ENCODE measurements around the gene GRIFIN.
"Not testable (repeated sequence)": the region's sequence is repeated elsewhere in the genome, so short reads cannot be mapped to it uniquely, and the experiment has no call there.

GRIFIN gene

GRCh38 chr7:2471022-2471329, 5.2 kb downstream of the GRIFIN start:
- Histone ChIP-seq H3K27me3 (ENCODE audit: control insufficient read depth, low read length) (peaks cover 9% of the 10 kb centered on the region; the same call in 1 of the 2 replicates), H3K36me3 (ENCODE audit: control insufficient read depth, low read length) (no peaks in the 10 kb centered on the region), H4K20me1 (ENCODE audit: control insufficient read depth, insufficient read depth, low read depth, low read length) (no peaks in the 10 kb centered on the region), H3K4me3 (ENCODE audit: low read length) (no peak overlapping the region), H3F3A (ENCODE audit: control insufficient read depth, insufficient read depth) (no peaks in the 10 kb centered on the region), H3K4me1 (ENCODE audit: control insufficient read depth, low read length) (peaks cover 7% of the 10 kb centered on the region), H3K4me2 (ENCODE audit: low read length) (no peak overlapping the region), H3K27ac (ENCODE audit: low read depth, low read length) (no peak overlapping the region), H3K9me2 (replicated peaks; ENCODE audit: control insufficient read depth, low read length) (no peaks in the 10 kb centered on the region), H3K79me2 (ENCODE audit: control insufficient read depth, low read length) (no peaks in the 10 kb centered on the region), H3K9me3 (ENCODE audit: control insufficient read depth, insufficient read depth, low read length) (no peaks in the 10 kb centered on the region)
- TF ChIP-seq CTCF (IDR thresholded peaks at IDR 0.05; ENCODE audit: low read depth, low read length, poor library complexity, severe bottlenecking) (no peak), EZH2phosphoT487 (IDR thresholded peaks at IDR 0.05; ENCODE audit: borderline replicate concordance, low read length) (no peak)

GRCh38 chr7:2470204-2471021, 5.8 kb downstream of the GRIFIN start:
- H3K9me3 ChIP-seq (ENCODE audit: control insufficient read depth, insufficient read depth, low read length) = no peaks in the 10 kb centered on the region
- H3K27ac ChIP-seq (ENCODE audit: low read depth, low read length) = no peak overlapping the region

GRCh38 chr7:2469460-2470203, 6.6 kb downstream of the GRIFIN start:
- not testable (repeated sequence) for H4K20me1 ChIP-seq (ENCODE audit: control insufficient read depth, insufficient read depth, low read depth, low read length); H3K36me3 ChIP-seq (ENCODE audit: control insufficient read depth, low read length); H3K9me3 ChIP-seq (ENCODE audit: control insufficient read depth, insufficient read depth, low read length); H3F3A ChIP-seq (ENCODE audit: control insufficient read depth, insufficient read depth); H3K4me2 ChIP-seq (ENCODE audit: low read length); H3K27me3 ChIP-seq (ENCODE audit: control insufficient read depth, low read length); H3K9me2 ChIP-seq (replicated peaks; ENCODE audit: control insufficient read depth, low read length); H3K27ac ChIP-seq (ENCODE audit: low read depth, low read length); H3K79me2 ChIP-seq (ENCODE audit: control insufficient read depth, low read length); H3K4me3 ChIP-seq (ENCODE audit: low read length)
- H3K4me1 ChIP-seq (ENCODE audit: control insufficient read depth, low read length) = peaks cover 11% of the 10 kb centered on the region

More at GRCh38 chr7:2470204-2471021, 5.8 kb downstream of the GRIFIN start:
- no peak overlapping the region for H3K4me2 ChIP-seq (ENCODE audit: low read length)
- no peaks in the 10 kb centered on the region for H3F3A ChIP-seq (ENCODE audit: control insufficient read depth, insufficient read depth)
- H4K20me1 ChIP-seq (ENCODE audit: control insufficient read depth, insufficient read depth, low read depth, low read length) = no peaks in the 10 kb centered on the region
- H3K4me3 ChIP-seq (ENCODE audit: low read length) = no peak overlapping the region
- peaks cover 11% of the 10 kb centered on the region for H3K4me1 ChIP-seq (ENCODE audit: control insufficient read depth, low read length)
- H3K9me2 ChIP-seq (replicated peaks; ENCODE audit: control insufficient read depth, low read length) = no peaks in the 10 kb centered on the region
- H3K79me2 ChIP-seq (ENCODE audit: control insufficient read depth, low read length) = no peaks in the 10 kb centered on the region
- H3K27me3 ChIP-seq (ENCODE audit: control insufficient read depth, low read length) = peaks cover 9% of the 10 kb centered on the region; the same call in 1 of the 2 replicates
- H3K36me3 ChIP-seq (ENCODE audit: control insufficient read depth, low read length) = no peaks in the 10 kb centered on the region
- no peak for TF ChIP-seq EZH2phosphoT487 (IDR thresholded peaks at IDR 0.05; ENCODE audit: borderline replicate concordance, low read length)
- TF ChIP-seq CTCF (IDR thresholded peaks at IDR 0.05; ENCODE audit: low read depth, low read length, poor library complexity, severe bottlenecking) = no peak

GRCh38 chr7:2468227-2468626, 8.0 kb downstream of the GRIFIN start:
- Histone ChIP-seq H3K27me3 (ENCODE audit: control insufficient read depth, low read length) (peaks cover 9% of the 10 kb centered on the region; the same call in 1 of the 2 replicates), H3K9me2 (replicated peaks; ENCODE audit: control insufficient read depth, low read length) (no peaks in the 10 kb centered on the region), H3K9me3 (ENCODE audit: control insufficient read depth, insufficient read depth, low read length) (no peaks in the 10 kb centered on the region), H3K36me3 (ENCODE audit: control insufficient read depth, low read length) (no peaks in the 10 kb centered on the region), H3K4me3 (ENCODE audit: low read length) (no peak overlapping the region), H4K20me1 (ENCODE audit: control insufficient read depth, insufficient read depth, low read depth, low read length) (0 out of 2 replicates have a peak, but pooled peaks cover 2% of the 10 kb centered on the region), H3K4me2 (ENCODE audit: low read length) (no peak overlapping the region), H3K4me1 (ENCODE audit: control insufficient read depth, low read length) (peaks cover 11% of the 10 kb centered on the region), H3F3A (ENCODE audit: control insufficient read depth, insufficient read depth) (no peaks in the 10 kb centered on the region), H3K27ac (ENCODE audit: low read depth, low read length) (no peak overlapping the region), H3K79me2 (ENCODE audit: control insufficient read depth, low read length) (no peaks in the 10 kb centered on the region)
- TF ChIP-seq EZH2phosphoT487 (IDR thresholded peaks at IDR 0.05; ENCODE audit: borderline replicate concordance, low read length) (no peak), CTCF (IDR thresholded peaks at IDR 0.05; ENCODE audit: low read depth, low read length, poor library complexity, severe bottlenecking) (no peak)
